ENCODE data around the gene GCNT2. TPM values are rescaled to one million over a fixed set of nuclear protein-coding genes. Genes with fewer than 3 reads are reported as not detected.
"Not testable (repeated sequence)": the region's sequence is repeated elsewhere in the genome, so short reads cannot be mapped to it uniquely, and the experiment has no call there.

GCNT2 gene
- total RNA-seq, 2 experiments from 2014 or later = 4.8 to 6.9 TPM

DNA sequence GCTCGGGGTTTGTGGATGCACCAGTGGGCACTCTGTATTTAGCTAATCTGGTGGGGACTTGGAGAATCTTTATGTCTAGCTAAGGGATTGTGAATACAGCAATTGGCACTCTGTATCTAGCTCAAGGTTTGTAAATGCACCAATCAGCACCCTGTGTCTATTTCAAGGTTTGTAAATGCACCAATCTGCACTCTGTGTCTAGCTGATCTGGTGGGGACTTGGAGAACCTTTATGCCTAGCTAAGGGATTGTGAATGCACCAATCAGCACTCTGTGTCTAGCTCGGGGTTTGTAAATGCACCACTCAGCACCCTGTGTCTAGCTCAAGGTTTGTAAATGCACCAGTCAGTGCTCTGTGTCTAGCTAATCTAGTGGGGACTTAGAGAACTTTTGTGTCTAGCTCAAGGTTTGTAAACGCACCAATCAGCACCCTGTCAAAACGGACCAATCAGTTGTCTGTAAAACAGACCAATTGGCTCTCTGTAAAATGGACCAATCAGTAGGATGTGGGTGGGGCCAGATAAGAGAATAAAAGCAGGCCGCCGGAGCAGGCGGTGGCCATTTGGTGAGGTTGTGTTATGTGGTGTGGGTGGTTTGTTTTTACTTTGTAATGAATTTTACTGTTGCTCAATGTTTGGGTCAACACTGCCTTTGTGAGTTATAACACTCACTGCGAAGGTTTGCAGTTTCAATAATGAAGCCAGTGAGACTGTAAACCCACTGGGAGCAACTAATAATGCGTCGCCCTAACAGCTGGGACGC lies 139.5 kb downstream of the GCNT2 start:
- DNase-seq; CTCF ChIA-PET; H3K36me3 Mint-ChIP-seq (ENCODE audit: low read depth); H3K27me3 Mint-ChIP-seq (ENCODE audit: low read depth); ATAC-seq; H3K9me3 Mint-ChIP-seq (ENCODE audit: insufficient read depth); H3K4me3 Mint-ChIP-seq: not testable (repeated sequence)
- H3K27ac Mint-ChIP-seq = peak overlapping the region; percentile 19
- peaks cover 15% of the 10 kb centered on the region for H3K4me1 Mint-ChIP-seq (ENCODE audit: low read depth)
- POLR2A ChIA-PET = interaction anchor here (1.2 kb wide), 1 partner anchor 34 kb away, joined by 3 read pairs; the partner anchor contains the start of gene PAK1IP1

DNA sequence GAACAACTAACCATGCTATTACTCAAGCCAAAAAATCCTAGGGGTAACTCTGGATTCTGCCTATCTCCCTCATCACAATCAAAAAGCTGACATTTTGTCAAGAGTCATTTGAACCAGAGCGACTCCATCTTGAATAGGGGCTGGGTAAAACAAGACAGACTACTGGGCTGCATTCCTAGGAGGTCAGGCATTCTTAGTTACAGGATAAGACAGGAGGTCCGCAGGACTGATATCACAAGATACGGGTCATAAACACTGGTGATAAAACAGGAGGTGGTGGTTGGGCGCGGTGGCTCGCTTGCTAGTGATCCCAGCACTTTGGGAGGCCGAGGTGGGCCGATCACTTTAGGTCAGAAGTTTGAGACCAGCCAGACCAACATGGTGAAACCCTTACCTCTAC lies 141.1 kb downstream of the GCNT2 start:
- peaks cover 5% of the 10 kb centered on the region for H3K4me1 Mint-ChIP-seq (ENCODE audit: low read depth)
- ATAC-seq (no peak), DNase-seq (no peak)
- POLR2A ChIA-PET = interaction anchor here (0.7 kb wide), 1 partner anchor 115 kb away, joined by 3 read pairs; no protein-coding TSS in a partner anchor
- CTCF ChIA-PET = interaction anchor here (0.9 to 1.5 kb wide), 2 partner anchors 24 to 140 kb away, joined by 3 to 4 read pairs; no protein-coding TSS in a partner anchor
- peaks cover 13% of the 10 kb centered on the region for H3K27me3 Mint-ChIP-seq (ENCODE audit: low read depth)
- peaks cover 4% of the 10 kb centered on the region for H3K36me3 Mint-ChIP-seq (ENCODE audit: low read depth)
- no peak overlapping the region for H3K27ac Mint-ChIP-seq
- H3K4me3 Mint-ChIP-seq = no peak overlapping the region
- peaks cover 6% of the 10 kb centered on the region for H3K9me3 Mint-ChIP-seq (ENCODE audit: insufficient read depth)

DNA sequence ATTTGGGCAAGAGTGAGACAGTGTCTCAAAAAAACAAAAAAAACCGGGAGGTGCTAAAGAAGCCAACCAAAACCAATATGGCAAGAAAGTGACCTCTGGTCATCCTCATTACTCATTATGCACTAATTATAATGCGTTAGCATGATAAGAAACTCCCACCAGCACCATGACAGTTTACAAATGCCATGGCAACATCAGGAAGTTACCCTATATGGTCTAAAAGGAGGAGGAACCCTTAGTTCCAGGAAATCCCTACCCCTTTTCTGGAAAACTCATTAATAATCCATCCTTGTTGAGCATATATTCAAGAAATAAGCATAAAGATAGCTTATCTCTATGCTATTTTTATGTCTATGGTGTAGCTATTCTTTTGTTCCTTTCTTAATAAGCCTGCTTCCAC lies 141.6 kb downstream of the GCNT2 start:
- no peak for DNase-seq
- H3K9me3 Mint-ChIP-seq (ENCODE audit: insufficient read depth) = peaks cover 6% of the 10 kb centered on the region
- CTCF ChIA-PET = interaction anchor here (0.8 to 1.5 kb wide), 3 partner anchors 24 to 406 kb away, joined by 3 to 4 read pairs (median 3); no protein-coding TSS in a partner anchor
- POLR2A ChIA-PET = no interaction called here
- H3K36me3 Mint-ChIP-seq (ENCODE audit: low read depth) = peaks cover 7% of the 10 kb centered on the region
- peaks cover 13% of the 10 kb centered on the region for H3K27me3 Mint-ChIP-seq (ENCODE audit: low read depth)
- peaks cover 7% of the 10 kb centered on the region for H3K4me1 Mint-ChIP-seq (ENCODE audit: low read depth)
- no peak overlapping the region for H3K4me3 Mint-ChIP-seq
- no peak overlapping the region for H3K27ac Mint-ChIP-seq
- ATAC-seq = no peak

DNA sequence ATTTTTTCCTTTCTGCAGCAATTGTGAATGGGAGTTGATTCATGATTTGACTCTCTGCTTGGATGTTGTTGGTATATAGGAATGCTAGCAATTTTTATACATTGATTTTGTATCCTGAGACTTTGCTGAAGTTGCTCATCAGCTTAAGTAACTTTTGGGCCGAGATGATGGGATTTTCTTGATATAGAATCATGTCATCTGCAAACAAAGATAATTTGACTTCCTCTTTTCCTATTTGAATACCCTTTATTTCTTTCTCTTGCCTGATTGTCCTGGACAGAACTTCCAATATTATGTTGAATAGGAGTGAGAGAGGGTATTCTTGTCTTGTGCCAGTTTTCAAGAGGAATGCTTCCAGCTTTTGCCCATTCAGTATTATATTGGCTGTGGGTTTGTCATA lies 144.4 kb downstream of the GCNT2 start:
- ATAC-seq; H3K36me3 Mint-ChIP-seq (ENCODE audit: low read depth); CTCF ChIA-PET; DNase-seq; H3K9me3 Mint-ChIP-seq (ENCODE audit: insufficient read depth); POLR2A ChIA-PET; H3K4me1 Mint-ChIP-seq (ENCODE audit: low read depth); H3K4me3 Mint-ChIP-seq; H3K27ac Mint-ChIP-seq: not testable (repeated sequence)
- H3K27me3 Mint-ChIP-seq (ENCODE audit: low read depth) = peaks cover 15% of the 10 kb centered on the region

DNA sequence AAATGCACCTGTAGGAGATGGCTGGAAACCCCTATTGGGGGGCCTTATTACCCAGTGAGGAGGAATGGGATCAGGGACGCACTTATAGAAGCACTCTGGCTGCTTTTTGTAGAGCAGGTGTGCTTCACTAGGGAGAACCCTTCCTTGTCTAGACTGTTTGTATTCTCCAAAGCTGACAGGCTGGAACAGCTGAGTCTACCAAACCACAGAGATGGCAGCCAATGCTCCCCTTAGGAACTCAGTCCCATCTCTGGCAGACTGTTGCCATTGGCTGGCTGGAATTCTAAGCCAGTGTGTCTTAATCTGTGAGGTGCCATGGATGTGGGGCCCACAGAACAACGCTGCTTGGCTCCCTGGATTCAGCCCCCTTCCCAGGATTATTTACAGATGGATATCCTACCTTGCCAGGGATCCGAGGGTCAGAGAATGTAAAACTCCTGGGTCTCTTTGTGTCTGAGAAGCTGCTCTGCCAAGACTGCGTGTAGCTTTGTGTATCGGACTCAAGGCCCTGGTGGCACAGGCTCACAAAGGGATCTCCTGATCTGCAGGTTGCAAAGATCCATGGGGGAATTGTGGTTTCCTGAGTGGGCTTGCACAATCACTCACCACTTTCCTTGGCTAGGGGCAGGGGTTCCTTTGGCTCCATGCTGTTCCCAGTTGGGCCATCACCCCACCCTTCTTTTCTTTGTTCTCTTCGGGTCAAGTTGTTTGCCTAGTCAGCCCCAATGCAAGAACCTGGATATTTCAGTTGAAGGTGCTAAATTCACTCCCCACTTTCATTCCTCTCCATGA lies 147.2 kb downstream of the GCNT2 start:
- ATAC-seq (no peak), DNase-seq (no peak)
- ChIA-PET POLR2A (no interaction called here), CTCF (no interaction called here)
- Mint-ChIP-seq H3K9me3 (ENCODE audit: insufficient read depth) (peaks cover 6% of the 10 kb centered on the region), H3K4me1 (ENCODE audit: low read depth) (peaks cover 8% of the 10 kb centered on the region), H3K27ac (no peak overlapping the region), H3K36me3 (ENCODE audit: low read depth) (peaks cover 7% of the 10 kb centered on the region), H3K4me3 (no peak overlapping the region), H3K27me3 (ENCODE audit: low read depth) (peaks cover 18% of the 10 kb centered on the region)

DNA sequence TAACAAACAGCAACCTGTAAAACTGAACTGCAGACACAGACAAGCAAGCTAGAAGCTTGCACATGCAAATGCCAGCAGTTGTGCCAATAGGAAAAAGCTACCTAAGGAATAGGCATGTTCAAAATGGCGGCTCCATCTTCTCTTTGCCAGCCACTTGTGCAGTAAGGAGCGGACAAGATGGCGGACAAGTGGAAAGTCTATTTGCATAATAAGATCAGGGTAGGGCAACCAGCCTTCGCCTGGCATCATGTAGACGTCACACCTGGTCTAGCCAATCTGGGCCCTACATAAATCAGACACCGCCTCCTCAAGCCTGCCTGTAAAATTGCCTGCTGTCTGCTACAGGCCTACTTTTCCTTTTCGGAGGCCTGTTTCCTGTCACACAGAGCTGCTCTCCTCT lies 155.3 kb downstream of the GCNT2 start:
- Mint-ChIP-seq H3K4me1 (ENCODE audit: low read depth) (no peaks in the 10 kb centered on the region), H3K27me3 (ENCODE audit: low read depth) (peaks cover 4% of the 10 kb centered on the region), H3K36me3 (ENCODE audit: low read depth) (peaks cover 2% of the 10 kb centered on the region), H3K27ac (no peak overlapping the region), H3K4me3 (no peak overlapping the region), H3K9me3 (ENCODE audit: insufficient read depth) (no peaks in the 10 kb centered on the region)
- ChIA-PET CTCF (no interaction called here), POLR2A (no interaction called here)
- DNase-seq (no peak), ATAC-seq (no peak)

DNA sequence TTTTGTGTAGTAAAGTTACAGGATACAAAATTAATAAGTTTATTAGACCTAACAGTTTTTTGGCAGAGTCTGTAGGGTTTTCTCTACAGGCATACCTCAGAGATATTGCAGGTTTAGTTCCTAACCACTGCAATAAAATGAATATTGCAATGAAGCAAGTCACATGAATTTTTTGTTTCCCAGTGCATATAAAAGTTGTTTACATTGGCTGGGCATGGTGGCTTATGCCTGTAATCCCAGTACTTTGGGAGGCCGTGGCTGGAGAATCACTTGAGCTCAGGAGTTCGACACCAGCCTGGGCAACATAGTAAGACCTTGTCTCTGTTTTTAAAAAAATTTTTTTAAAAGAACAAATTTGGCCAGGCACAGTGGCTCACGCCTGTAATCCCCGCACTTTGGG lies 157.3 kb downstream of the GCNT2 start:
- no peaks in the 10 kb centered on the region for H3K27me3 Mint-ChIP-seq (ENCODE audit: low read depth)
- ATAC-seq = no peak
- no peak overlapping the region for H3K27ac Mint-ChIP-seq
- peaks cover 12% of the 10 kb centered on the region for H3K36me3 Mint-ChIP-seq (ENCODE audit: low read depth)
- no peaks in the 10 kb centered on the region for H3K9me3 Mint-ChIP-seq (ENCODE audit: insufficient read depth)
- H3K4me1 Mint-ChIP-seq (ENCODE audit: low read depth) = peaks cover 16% of the 10 kb centered on the region
- no peak for DNase-seq
- H3K4me3 Mint-ChIP-seq = no peak overlapping the region
- ChIA-PET CTCF (no interaction called here), POLR2A (no interaction called here)

Other genes with a start within 250 kb of the GCNT2 start
- not detected for gene TFAP2A, start 106.3 kb upstream of the GCNT2 start, total RNA-seq
- gene C6orf52, start 173.3 kb downstream of the GCNT2 start, total RNA-seq = 1 to 10 TPM; 2.3 to 2.9 TPM
- 10 to 100 TPM; 16.9 to 17.6 TPM for gene PAK1IP1, start 173.6 kb downstream of the GCNT2 start, total RNA-seq
- 10 to 100 TPM; 35.9 to 39.2 TPM for gene TMEM14C, start 201.7 kb downstream of the GCNT2 start, total RNA-seq
- 10 to 100 TPM; 85.7 to 92.6 TPM for gene TMEM14B, start 226.5 kb downstream of the GCNT2 start, total RNA-seq

Data from activated CD8-positive, alpha-beta T cell treated with anti-CD3 and anti-CD28 coated beads, Interleukin-2, amount 10 ng/mL, durations not matched to agents 7 days and 5 days (primary cell).